GM12864 (cell line): ENCODE results near the gene CLMN.

ENCODE experiments used
- DNase-seq: peaks from one replicate; pipeline ENCODE4 v3.0.0-alpha.2; 2011; ENCODE audit warnings: low read depth
- H3K4me3 ChIP-seq: 2 replicates; pipeline ENCODE4 v1.5.1; 2011; ENCODE audit warnings: mild to moderate bottlenecking, low read depth, low read length, control low read depth
- CTCF ChIP-seq: IDR thresholded peaks from 2 replicates; pipeline ENCODE4 v1.5.1; 2011; ENCODE audit warnings: low read depth, mild to moderate bottlenecking, moderate library complexity, low read length, control low read depth, inconsistent platforms; ENCODE audit errors: missing control alignments

The CLMN gene

GRCh38 chr14:95216008-95216407 is 103.7 kb downstream of the CLMN start:
- TF ChIP-seq CTCF, result no peak
- DNase-seq, result no peak
- no peak overlapping the region for H3K4me3 ChIP-seq

- DNase-seq, result no peak
- no peak for TF ChIP-seq CTCF
Observed at GRCh38 chr14:95215094-95215725, 104.5 kb downstream of the CLMN start.

GRCh38 chr14:95213774-95214173 is 105.9 kb downstream of the CLMN start:
- no peak overlapping the region for H3K4me3 ChIP-seq
- TF ChIP-seq CTCF, result no peak
- DNase-seq, result no peak

More at GRCh38 chr14:95215094-95215725, 104.5 kb downstream of the CLMN start:
- no peak overlapping the region for H3K4me3 ChIP-seq

- DNase-seq, result no peak
- no peak for TF ChIP-seq CTCF
- H3K4me3 ChIP-seq, result no peak overlapping the region
Observed at GRCh38 chr14:95211721-95212504, 107.8 kb downstream of the CLMN start.

GRCh38 chr14:95210699-95211098 is 109.0 kb downstream of the CLMN start:
- TF ChIP-seq CTCF, result no peak
- DNase-seq, result no peak
- no peak overlapping the region for H3K4me3 ChIP-seq

- DNase-seq, result no peak
- no peak for TF ChIP-seq CTCF
- H3K4me3 ChIP-seq, result no peak overlapping the region
Observed at GRCh38 chr14:95208598-95208997, 111.1 kb downstream of the CLMN start.
